Measurements from ENCODE around the gene ARL11.

GRCh38 chr13:49580980-49581680, 47.2 kb upstream of the ARL11 start:
- TF ChIP-seq CTCF (IDR thresholded peaks at IDR 0.05) (no peak), POLR2A (IDR thresholded peaks at IDR 0.05) (no peak)

Data from Peyer's patch (tissue), 4 donors.